Type B pancreatic cell (in vitro differentiated cells): Measurements from ENCODE around the gene REEP6. TPM values are rescaled to one million over a fixed set of nuclear protein-coding genes. Genes with fewer than 3 reads are reported as not detected.
A peak's percentile ranks its signal among the peaks of the same experiment; 100 is the strongest.

Source experiments
- DNase-seq: peaks from one replicate; pipeline ENCODE4 v3.0.0; 2021; ENCODE audit warnings: mixed read lengths; ENCODE audit not compliant: unreplicated experiment; ENCODE audit errors: extremely low spot score
- H3K27ac Mint-ChIP-seq: 2 replicates; pipeline ENCODE4 v1.8.0; 2021; ENCODE audit warnings: mild to moderate bottlenecking, mixed read lengths
- H3K27me3 Mint-ChIP-seq: 2 replicates; pipeline ENCODE4 v1.8.0; 2021; ENCODE audit warnings: mixed read lengths
- H3K36me3 Mint-ChIP-seq: 2 replicates; pipeline ENCODE4 v1.8.0; 2021; ENCODE audit warnings: mixed read lengths
- H3K4me1 Mint-ChIP-seq: one replicate; pipeline ENCODE4 v1.8.0; 2021; ENCODE audit warnings: mixed read lengths; ENCODE audit not compliant: unreplicated experiment
- H3K4me3 Mint-ChIP-seq: 2 replicates; pipeline ENCODE4 v1.8.0; 2021; ENCODE audit warnings: mild to moderate bottlenecking, mixed read lengths
- H3K9me3 Mint-ChIP-seq: 2 replicates; pipeline ENCODE4 v1.8.0; 2021; ENCODE audit warnings: mixed read lengths
- total RNA-seq: library from RNA; stranded (reverse); gene quantifications from 2 replicates; pipeline ENCODE4 v1.2.1, GENCODE V29; 2021; ENCODE audit warnings: low replicate concordance
- TF ChIP-seq, protein P1 (sequence below): fragments of 200-600 bp; sonication (generic); conservative IDR thresholded peaks from 2 replicates; pipeline ENCODE4 v1.5.0; 2021; ENCODE audit warnings: antibody characterized with exemption, mild to moderate bottlenecking

The REEP6 gene
- total RNA-seq, 1 donor from 2014 or later: 17.3 TPM

GRCh38 chr19:1483979-1484428, 7.0 kb upstream of the REEP6 start:
- no peaks in the 10 kb centered on the region for H3K27me3 Mint-ChIP-seq
- DNase-seq: no peak
- TF ChIP-seq, protein P1, sequence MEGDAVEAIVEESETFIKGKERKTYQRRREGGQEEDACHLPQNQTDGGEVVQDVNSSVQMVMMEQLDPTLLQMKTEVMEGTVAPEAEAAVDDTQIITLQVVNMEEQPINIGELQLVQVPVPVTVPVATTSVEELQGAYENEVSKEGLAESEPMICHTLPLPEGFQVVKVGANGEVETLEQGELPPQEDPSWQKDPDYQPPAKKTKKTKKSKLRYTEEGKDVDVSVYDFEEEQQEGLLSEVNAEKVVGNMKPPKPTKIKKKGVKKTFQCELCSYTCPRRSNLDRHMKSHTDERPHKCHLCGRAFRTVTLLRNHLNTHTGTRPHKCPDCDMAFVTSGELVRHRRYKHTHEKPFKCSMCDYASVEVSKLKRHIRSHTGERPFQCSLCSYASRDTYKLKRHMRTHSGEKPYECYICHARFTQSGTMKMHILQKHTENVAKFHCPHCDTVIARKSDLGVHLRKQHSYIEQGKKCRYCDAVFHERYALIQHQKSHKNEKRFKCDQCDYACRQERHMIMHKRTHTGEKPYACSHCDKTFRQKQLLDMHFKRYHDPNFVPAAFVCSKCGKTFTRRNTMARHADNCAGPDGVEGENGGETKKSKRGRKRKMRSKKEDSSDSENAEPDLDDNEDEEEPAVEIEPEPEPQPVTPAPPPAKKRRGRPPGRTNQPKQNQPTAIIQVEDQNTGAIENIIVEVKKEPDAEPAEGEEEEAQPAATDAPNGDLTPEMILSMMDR: no peak
- peaks cover 4% of the 10 kb centered on the region for H3K4me1 Mint-ChIP-seq
- H3K27ac Mint-ChIP-seq: no peak overlapping the region
- peaks cover 3% of the 10 kb centered on the region for H3K36me3 Mint-ChIP-seq
- no peak overlapping the region for H3K4me3 Mint-ChIP-seq
- no peaks in the 10 kb centered on the region for H3K9me3 Mint-ChIP-seq

- no peak overlapping the region for H3K4me3 Mint-ChIP-seq
- TF ChIP-seq, protein P1: no peak
- H3K36me3 Mint-ChIP-seq: no peaks in the 10 kb centered on the region
- no peak overlapping the region for H3K27ac Mint-ChIP-seq
- DNase-seq: no peak
- peaks cover 7% of the 10 kb centered on the region for H3K27me3 Mint-ChIP-seq
- H3K4me1 Mint-ChIP-seq: peaks cover 4% of the 10 kb centered on the region
- H3K9me3 Mint-ChIP-seq: no peaks in the 10 kb centered on the region
Measured at GRCh38 chr19:1486720-1487575, 4.0 kb upstream of the REEP6 start.

- H3K27ac Mint-ChIP-seq: no peak overlapping the region
- TF ChIP-seq, protein P1: no peak
- peak; percentile 69 for DNase-seq
- H3K4me1 Mint-ChIP-seq: peaks cover 4% of the 10 kb centered on the region
- no peaks in the 10 kb centered on the region for H3K36me3 Mint-ChIP-seq
- no peaks in the 10 kb centered on the region for H3K9me3 Mint-ChIP-seq
- no peak overlapping the region for H3K4me3 Mint-ChIP-seq
- H3K27me3 Mint-ChIP-seq: peaks cover 13% of the 10 kb centered on the region
Measured at GRCh38 chr19:1487576-1488281, 3.3 kb upstream of the REEP6 start.

DNA sequence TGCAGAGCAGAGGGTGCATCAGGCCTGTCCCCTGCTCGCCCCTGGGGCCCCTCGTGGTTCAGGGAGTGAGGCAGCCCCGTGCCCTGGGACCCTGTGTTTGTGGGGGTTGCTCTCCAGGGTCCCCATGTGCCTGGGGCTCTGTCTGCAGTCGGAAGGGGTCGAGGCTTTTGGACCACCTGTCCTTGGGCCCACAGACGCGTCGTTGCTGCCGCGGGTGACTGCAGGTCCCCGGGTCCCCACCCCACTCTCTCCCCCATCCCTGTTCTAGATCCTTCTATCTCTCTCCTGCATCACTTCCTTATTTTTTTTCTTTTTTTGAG, 2.7 kb upstream of the REEP6 start:
- TF ChIP-seq, protein P1: no peak
- Mint-ChIP-seq H3K27ac (no peak overlapping the region), H3K4me3 (no peak overlapping the region), H3K4me1 (peaks cover 4% of the 10 kb centered on the region), H3K36me3 (no peaks in the 10 kb centered on the region), H3K27me3 (peaks cover 17% of the 10 kb centered on the region), H3K9me3 (no peaks in the 10 kb centered on the region)
- no peak for DNase-seq

DNA sequence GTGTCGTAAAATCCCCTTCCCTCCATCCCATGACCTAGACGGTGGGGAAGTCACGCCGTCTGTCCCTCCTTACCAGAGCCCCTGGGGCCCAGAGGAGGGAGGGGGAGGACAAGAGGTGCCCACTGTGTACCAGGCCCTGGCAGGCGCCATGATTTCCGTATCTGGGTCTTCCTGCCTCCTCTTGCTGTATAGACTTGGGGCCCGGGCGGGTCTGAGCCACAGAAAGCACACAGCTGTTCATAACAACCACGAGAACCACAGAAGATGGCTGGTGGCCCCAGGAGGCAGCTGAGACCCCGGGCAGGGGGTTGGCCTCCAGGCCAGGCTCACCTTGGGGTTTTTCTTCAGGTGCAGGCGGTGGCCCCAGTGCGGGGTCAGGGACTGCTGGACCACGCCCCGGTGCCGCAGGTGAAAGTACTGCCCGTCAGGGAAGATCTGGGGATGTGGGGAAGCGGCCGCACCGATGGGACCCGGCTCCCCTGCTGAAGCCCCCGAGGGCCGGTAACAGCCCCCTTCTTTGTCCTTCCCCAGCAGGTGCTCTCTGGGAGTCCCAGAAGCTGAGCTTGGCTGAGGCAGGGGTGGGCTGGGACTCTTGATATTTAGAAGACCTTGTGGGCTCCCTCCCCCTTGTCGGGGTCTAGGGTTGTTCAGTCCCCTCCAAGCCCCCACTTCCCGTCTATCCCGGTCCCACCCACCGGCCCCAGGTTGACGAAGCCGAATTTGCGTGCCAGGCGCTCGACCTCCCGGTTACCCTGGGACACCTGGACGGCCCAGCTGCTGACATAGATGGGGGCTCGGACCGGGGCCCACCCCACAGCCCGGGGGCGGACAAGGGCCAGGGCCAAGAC, 1.3 kb upstream of the REEP6 start:
- Mint-ChIP-seq H3K4me1 (peaks cover 4% of the 10 kb centered on the region), H3K27ac (no peak overlapping the region), H3K36me3 (no peaks in the 10 kb centered on the region), H3K27me3 (peaks cover 17% of the 10 kb centered on the region), H3K9me3 (no peaks in the 10 kb centered on the region), H3K4me3 (peak overlapping the region; percentile 96)
- TF ChIP-seq, protein P1: no peak
- DNase-seq: peak; percentile 69
